Loucy (cell line): ENCODE measurements around the gene TGFB1I1.
A peak's percentile ranks its signal among the peaks of the same experiment; 100 is the strongest.

Experiments
- H2AFZ ChIP-seq: fragments of 200-600 bp; sonication (generic); 2 replicates; pipeline ENCODE4 v1.6.0; 2016; ENCODE audit warnings: antibody characterized with exemption, mild to moderate bottlenecking, low read length, moderate library complexity
- H3F3A ChIP-seq: fragments of 200-600 bp; 2 replicates; pipeline ENCODE4 v1.6.0; 2016; ENCODE audit warnings: antibody characterized with exemption, low read depth, mild to moderate bottlenecking
- H3K27me3 ChIP-seq: fragments of 200-600 bp; sonication (generic); 2 replicates; pipeline ENCODE4 v1.6.1; 2014; ENCODE audit warnings: low read length, mild to moderate bottlenecking; ENCODE audit not compliant: insufficient read depth, poor library complexity, severe bottlenecking
- H3K36me3 ChIP-seq: fragments of 200-600 bp; sonication (generic); 2 replicates; pipeline ENCODE4 v1.6.1; 2016; ENCODE audit warnings: low read length; ENCODE audit not compliant: insufficient read depth
- H3K4me1 ChIP-seq: fragments of 200-600 bp; sonication (generic); 2 replicates; pipeline ENCODE4 v1.5.1; 2014; ENCODE audit warnings: low read length, mild to moderate bottlenecking; ENCODE audit not compliant: insufficient read depth, poor library complexity, severe bottlenecking
- H3K4me2 ChIP-seq: fragments of 200-600 bp; sonication (generic); 2 replicates; pipeline ENCODE4 v1.6.0; 2014; ENCODE audit warnings: antibody characterized with exemption, low read length, low read depth, mild to moderate bottlenecking; ENCODE audit not compliant: poor library complexity, severe bottlenecking
- H3K4me3 ChIP-seq: fragments of 200-600 bp; sonication (generic); 2 replicates; pipeline ENCODE4 v1.5.1; 2014; ENCODE audit warnings: low read length, mild to moderate bottlenecking, mixed read lengths; ENCODE audit not compliant: poor library complexity, severe bottlenecking
- H3K79me2 ChIP-seq: fragments of 200-600 bp; sonication (generic); 2 replicates; pipeline ENCODE4 v1.6.1; 2014; ENCODE audit warnings: low read length; ENCODE audit not compliant: insufficient read depth
- H3K9ac ChIP-seq: fragments of 200-600 bp; sonication (generic); 2 replicates; pipeline ENCODE4 v1.6.0; 2014; ENCODE audit warnings: mild to moderate bottlenecking, low read depth, low read length, moderate library complexity; ENCODE audit not compliant: poor library complexity, severe bottlenecking
- H3K9me2 ChIP-seq: fragments of 200-600 bp; sonication (generic); replicated peaks from 2 replicates; pipeline ENCODE4 v1.6.1; 2016; ENCODE audit warnings: low read depth, low read length, mixed read lengths
- H3K9me3 ChIP-seq: fragments of 200-600 bp; sonication (generic); 2 replicates; pipeline ENCODE4 v1.6.1; 2014; ENCODE audit warnings: mild to moderate bottlenecking, antibody characterized with exemption, low read length, low read depth; ENCODE audit not compliant: insufficient read depth
- H4K20me1 ChIP-seq: fragments of 200-600 bp; sonication (generic); 2 replicates; pipeline ENCODE4 v1.6.0; 2014; ENCODE audit warnings: antibody characterized with exemption, low read length, mild to moderate bottlenecking; ENCODE audit not compliant: insufficient read depth, poor library complexity, severe bottlenecking
- CTCF ChIP-seq: fragments of 200-600 bp; sonication (generic); conservative IDR thresholded peaks from 2 replicates; pipeline ENCODE4 v1.5.1; 2014; ENCODE audit warnings: mild to moderate bottlenecking, antibody characterized with exemption, low read length
- EZH2phosphoT487 ChIP-seq: fragments of 200-600 bp; IDR thresholded peaks from 2 replicates; pipeline ENCODE4 v1.6.1; 2018; ENCODE audit warnings: antibody characterized with exemption, mild to moderate bottlenecking, moderate library complexity, borderline replicate concordance

The TGFB1I1 gene

GRCh38 chr16:31486045-31486444 lies 14.1 kb downstream of the TGFB1I1 start:
- Histone ChIP-seq H3K9me2 (no peaks in the 10 kb centered on the region), H3F3A (no peaks in the 10 kb centered on the region), H3K4me3 (no peak overlapping the region), H3K79me2 (no peaks in the 10 kb centered on the region), H3K36me3 (peaks cover 9% of the 10 kb centered on the region; the same call in 1 of the 2 replicates), H4K20me1 (no peaks in the 10 kb centered on the region), H3K9me3 (no peaks in the 10 kb centered on the region), H3K4me1 (no peaks in the 10 kb centered on the region), H3K9ac (no peak overlapping the region), H3K27me3 (no peaks in the 10 kb centered on the region), H3K4me2 (no peak overlapping the region), H2AFZ (no peak overlapping the region)
- TF ChIP-seq EZH2phosphoT487 (no peak), CTCF (no peak)

GRCh38 chr16:31487071-31487719 lies 15.2 kb downstream of the TGFB1I1 start:
- H3K9me2 ChIP-seq, result no peaks in the 10 kb centered on the region
- no peaks in the 10 kb centered on the region for H3F3A ChIP-seq
- H3K9me3 ChIP-seq, result no peaks in the 10 kb centered on the region
- H3K9ac ChIP-seq, result no peak overlapping the region
- H3K4me2 ChIP-seq, result no peak overlapping the region
- H3K27me3 ChIP-seq, result no peaks in the 10 kb centered on the region
- no peak overlapping the region for H2AFZ ChIP-seq
- no peak for TF ChIP-seq EZH2phosphoT487
- TF ChIP-seq CTCF, result no peak
- no peaks in the 10 kb centered on the region for H3K4me1 ChIP-seq
- peaks cover 9% of the 10 kb centered on the region; the same call in 1 of the 2 replicates for H3K36me3 ChIP-seq
- peak overlapping the region; percentile 35 for H3K4me3 ChIP-seq
- no peaks in the 10 kb centered on the region for H3K79me2 ChIP-seq
- no peaks in the 10 kb centered on the region for H4K20me1 ChIP-seq

GRCh38 chr16:31487720-31488467 lies 15.9 kb downstream of the TGFB1I1 start:
- H3F3A ChIP-seq, result no peaks in the 10 kb centered on the region
- peak overlapping the region; percentile 35 for H3K4me3 ChIP-seq
- no peak overlapping the region for H3K9ac ChIP-seq
- TF ChIP-seq CTCF (no peak), EZH2phosphoT487 (no peak)
- no peaks in the 10 kb centered on the region for H3K4me1 ChIP-seq
- no peak overlapping the region for H3K4me2 ChIP-seq
- no peaks in the 10 kb centered on the region for H3K79me2 ChIP-seq
- no peaks in the 10 kb centered on the region for H4K20me1 ChIP-seq
- H3K9me2 ChIP-seq, result no peaks in the 10 kb centered on the region
- peaks cover 14% of the 10 kb centered on the region; the same call in 1 of the 2 replicates for H3K36me3 ChIP-seq
- no peaks in the 10 kb centered on the region for H3K27me3 ChIP-seq
- H3K9me3 ChIP-seq, result no peaks in the 10 kb centered on the region
- H2AFZ ChIP-seq, result no peak overlapping the region
